Vagina (tissue), 2 donors: ENCODE data around the gene TRMT61A. TPM values are rescaled to one million over a fixed set of nuclear protein-coding genes. Genes with fewer than 3 reads are reported as not detected.

ENCODE experiments used
- DNase-seq, 2 donors: peaks; one replicate each; pipeline ENCODE4 v3.0.0-alpha.2; 2017; ENCODE audit errors: extremely low spot score in 2 of 2
- H3K27ac ChIP-seq: fragments of 200-600 bp; sonication (generic); one replicate; pipeline ENCODE4 v1.5.1; 2019
- H3K27me3 ChIP-seq: fragments of 200-600 bp; sonication (generic); one replicate; pipeline ENCODE4 v1.5.1; 2019
- H3K36me3 ChIP-seq, 2 donors: fragments of 200-600 bp; sonication (generic); one replicate each; pipeline ENCODE4 v1.5.1; 2017 to 2019
- H3K4me1 ChIP-seq: fragments of 200-600 bp; sonication (generic); one replicate; pipeline ENCODE4 v1.5.1; 2019
- H3K4me3 ChIP-seq, 2 donors: fragments of 200-600 bp; sonication (generic); 1 replicate in 1 of 2; 2 replicates in 1 of 2; pipeline ENCODE4 v1.5.1; 2016 to 2019
- H3K9me3 ChIP-seq: fragments of 200-600 bp; sonication (generic); one replicate; pipeline ENCODE4 v1.5.1; 2019
- POLR2A ChIP-seq, 2 donors: fragments of 450-650 bp; IDR thresholded peaks; one replicate each; pipeline ENCODE4 v1.6.1; 2017; ENCODE audit warnings: antibody characterized with exemption in 2 of 2, mild to moderate bottlenecking in 2 of 2, moderate library complexity in 2 of 2
- POLR2AphosphoS5 ChIP-seq, 2 donors: sonication (generic); formaldehyde crosslinking; IDR thresholded peaks; one replicate each; pipeline ENCODE4 v1.9.0; 2017; ENCODE audit warnings: antibody characterized with exemption in 2 of 2, mild to moderate bottlenecking in 2 of 2, low read depth in 1 of 2; ENCODE audit not compliant: insufficient read depth in 1 of 2
- intact Hi-C: fragments of 100-400 bp; cut with DNase I; formaldehyde crosslinking; loops from one replicate; pipeline ENCODE4 v1.15.1; 2023
- total RNA-seq: library from RNA; depleted of rRNA; stranded (reverse); fragments of >200 nt; gene quantifications from one replicate; pipeline ENCODE4 v1.2.3, GENCODE V29; 2016
- TF ChIP-seq, protein P1 (sequence below), 3 experiments: fragments of 450-650 bp in 2 of 3; fragments of 200-600 bp in 1 of 3; sonication (generic) in 1 of 3; IDR thresholded peaks; one replicate each; pipeline ENCODE4 v1.5.1; 2017 to 2019; ENCODE audit warnings: antibody characterized with exemption in 3 of 3, mild to moderate bottlenecking in 2 of 3, moderate library complexity in 2 of 3

Gene TRMT61A
- total RNA-seq, 1 donor from 2014 or later: 17.7 TPM

DNA sequence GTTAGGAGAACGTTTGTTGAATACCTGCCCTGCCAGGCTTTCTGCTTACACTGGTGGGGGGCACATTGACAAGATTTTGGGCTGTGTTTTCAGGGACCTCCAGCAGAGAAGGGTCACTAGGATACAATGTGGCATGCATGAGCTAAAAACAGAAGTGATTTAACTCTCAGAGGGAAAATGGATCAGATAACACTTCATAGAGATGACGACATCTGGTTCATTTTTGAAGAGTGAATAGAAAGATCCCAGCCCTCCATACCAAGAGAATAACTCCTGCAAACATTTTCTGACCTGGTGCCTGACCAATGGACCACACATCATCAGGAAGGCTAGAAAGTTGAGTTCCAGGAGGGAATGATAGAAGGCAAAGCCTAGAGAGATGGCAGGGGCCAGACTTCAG is 40.0 kb upstream of the TRMT61A start:
- no peak for DNase-seq
- TF ChIP-seq POLR2A (IDR thresholded peaks at IDR 0.05) (no peak), POLR2AphosphoS5 (IDR thresholded peaks at IDR 0.05; ENCODE audit: insufficient read depth in 1 of 2, low read depth in 1 of 2) (no peak)
- TF ChIP-seq, protein P1, sequence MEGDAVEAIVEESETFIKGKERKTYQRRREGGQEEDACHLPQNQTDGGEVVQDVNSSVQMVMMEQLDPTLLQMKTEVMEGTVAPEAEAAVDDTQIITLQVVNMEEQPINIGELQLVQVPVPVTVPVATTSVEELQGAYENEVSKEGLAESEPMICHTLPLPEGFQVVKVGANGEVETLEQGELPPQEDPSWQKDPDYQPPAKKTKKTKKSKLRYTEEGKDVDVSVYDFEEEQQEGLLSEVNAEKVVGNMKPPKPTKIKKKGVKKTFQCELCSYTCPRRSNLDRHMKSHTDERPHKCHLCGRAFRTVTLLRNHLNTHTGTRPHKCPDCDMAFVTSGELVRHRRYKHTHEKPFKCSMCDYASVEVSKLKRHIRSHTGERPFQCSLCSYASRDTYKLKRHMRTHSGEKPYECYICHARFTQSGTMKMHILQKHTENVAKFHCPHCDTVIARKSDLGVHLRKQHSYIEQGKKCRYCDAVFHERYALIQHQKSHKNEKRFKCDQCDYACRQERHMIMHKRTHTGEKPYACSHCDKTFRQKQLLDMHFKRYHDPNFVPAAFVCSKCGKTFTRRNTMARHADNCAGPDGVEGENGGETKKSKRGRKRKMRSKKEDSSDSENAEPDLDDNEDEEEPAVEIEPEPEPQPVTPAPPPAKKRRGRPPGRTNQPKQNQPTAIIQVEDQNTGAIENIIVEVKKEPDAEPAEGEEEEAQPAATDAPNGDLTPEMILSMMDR (IDR thresholded peaks at IDR 0.05): no peak
- Histone ChIP-seq H3K36me3 (peaks cover 0 to 39% of the 10 kb centered on the region in 2 donors), H3K4me3 (no peak overlapping the region), H3K27ac (no peak overlapping the region), H3K9me3 (no peaks in the 10 kb centered on the region), H3K27me3 (no peaks in the 10 kb centered on the region), H3K4me1 (no peaks in the 10 kb centered on the region)
- intact Hi-C loops: no loop called here

DNA sequence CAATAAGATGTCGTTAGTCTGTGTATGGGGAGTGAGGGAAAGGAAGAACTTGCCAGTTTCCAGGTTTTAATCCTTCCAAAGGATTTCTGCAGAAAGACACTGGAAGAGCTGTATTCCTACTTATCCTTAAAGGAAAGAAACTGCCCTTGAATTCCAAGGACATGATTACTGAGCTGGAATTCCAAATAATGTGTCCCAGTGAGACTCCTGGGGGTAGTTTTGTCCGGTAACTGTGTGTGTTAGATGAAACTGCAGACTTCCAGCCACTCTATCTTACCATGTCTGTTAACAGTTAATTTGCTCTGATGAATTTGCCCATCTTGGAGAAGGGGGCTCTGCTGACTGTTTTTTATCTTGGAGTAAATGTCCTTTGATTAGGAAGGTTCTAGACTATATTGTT is 39.4 kb upstream of the TRMT61A start:
- intact Hi-C loops: no loop called here
- Histone ChIP-seq H3K27ac (no peak overlapping the region), H3K4me1 (no peaks in the 10 kb centered on the region), H3K36me3 (peaks cover 0 to 41% of the 10 kb centered on the region in 2 donors), H3K9me3 (no peaks in the 10 kb centered on the region), H3K4me3 (no peak overlapping the region), H3K27me3 (no peaks in the 10 kb centered on the region)
- no peak for DNase-seq
- TF ChIP-seq POLR2A (IDR thresholded peaks at IDR 0.05) (no peak), POLR2AphosphoS5 (IDR thresholded peaks at IDR 0.05; ENCODE audit: insufficient read depth in 1 of 2, low read depth in 1 of 2) (no peak)
- TF ChIP-seq, protein P1 (IDR thresholded peaks at IDR 0.05): no peak

DNA sequence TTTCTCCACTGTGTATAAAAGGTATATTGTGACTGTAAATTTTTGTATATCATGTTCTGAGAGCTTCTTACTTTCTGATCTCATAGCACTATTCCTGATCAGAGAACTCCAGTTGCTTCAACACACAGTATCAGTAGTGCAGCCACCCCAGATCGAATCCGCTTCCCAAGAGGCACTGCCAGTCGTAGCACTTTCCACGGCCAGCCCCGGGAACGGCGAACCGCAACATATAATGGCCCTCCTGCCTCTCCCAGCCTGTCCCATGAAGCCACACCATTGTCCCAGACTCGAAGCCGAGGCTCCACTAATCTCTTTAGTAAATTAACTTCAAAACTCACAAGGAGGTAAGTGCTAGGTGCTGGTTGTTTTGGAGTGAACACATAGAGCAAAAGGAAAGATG is 37.3 kb upstream of the TRMT61A start:
- TF ChIP-seq POLR2A (IDR thresholded peaks at IDR 0.05): no peak
- TF ChIP-seq POLR2AphosphoS5 (IDR thresholded peaks at IDR 0.05; ENCODE audit: insufficient read depth in 1 of 2, low read depth in 1 of 2): no peak
- TF ChIP-seq, protein P1 (IDR thresholded peaks at IDR 0.05): no peak
- Histone ChIP-seq H3K36me3 (peaks cover 0 to 43% of the 10 kb centered on the region in 2 donors), H3K27me3 (no peaks in the 10 kb centered on the region), H3K4me1 (no peaks in the 10 kb centered on the region), H3K27ac (no peak overlapping the region), H3K4me3 (no peak overlapping the region), H3K9me3 (no peaks in the 10 kb centered on the region)
- intact Hi-C loops: no loop called here
- no peak for DNase-seq

DNA sequence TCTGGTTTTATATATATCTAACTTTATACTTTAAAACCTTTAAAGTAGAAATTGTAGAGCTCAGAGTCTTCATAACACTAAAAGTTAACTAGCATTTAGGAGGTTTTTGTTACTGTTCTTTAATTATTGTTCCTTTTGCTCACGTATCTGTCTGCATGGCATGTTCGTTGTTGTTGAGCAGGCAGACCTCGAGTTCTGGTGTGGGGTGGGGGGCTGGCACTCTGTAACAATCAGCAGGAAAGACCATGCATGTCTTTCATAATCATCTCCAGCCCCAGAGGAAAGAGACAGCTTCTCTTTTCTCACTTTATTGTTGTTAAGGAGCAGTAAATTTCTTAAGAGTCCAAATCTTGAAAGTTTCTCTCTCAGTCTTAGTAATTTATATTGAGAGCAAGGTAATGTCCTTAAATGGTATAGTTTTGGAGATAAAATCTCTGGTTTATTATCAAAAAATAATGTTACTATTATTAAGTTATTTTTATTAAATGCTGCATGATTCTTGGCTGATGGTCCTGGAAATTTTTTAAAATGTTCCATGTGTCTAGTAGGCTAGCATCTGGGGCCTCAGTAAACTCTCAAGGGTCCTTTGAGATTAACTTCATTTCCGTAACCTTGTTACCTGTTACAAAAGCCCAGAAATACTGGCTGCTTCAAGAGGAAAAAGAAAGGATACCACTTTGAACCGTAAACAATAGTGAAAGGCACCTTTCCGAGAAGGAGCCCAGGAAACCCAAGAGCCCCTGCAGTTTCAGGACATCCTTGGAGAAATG is 36.7 kb upstream of the TRMT61A start:
- Histone ChIP-seq H3K27ac (no peak overlapping the region), H3K27me3 (no peaks in the 10 kb centered on the region), H3K4me3 (no peak overlapping the region), H3K36me3 (peaks cover 0 to 40% of the 10 kb centered on the region in 2 donors), H3K9me3 (no peaks in the 10 kb centered on the region), H3K4me1 (no peaks in the 10 kb centered on the region)
- intact Hi-C loops: no loop called here
- TF ChIP-seq, protein P1 (IDR thresholded peaks at IDR 0.05): no peak
- TF ChIP-seq POLR2A (IDR thresholded peaks at IDR 0.05) (no peak), POLR2AphosphoS5 (IDR thresholded peaks at IDR 0.05; ENCODE audit: insufficient read depth in 1 of 2, low read depth in 1 of 2) (no peak)
- DNase-seq: no peak

DNA sequence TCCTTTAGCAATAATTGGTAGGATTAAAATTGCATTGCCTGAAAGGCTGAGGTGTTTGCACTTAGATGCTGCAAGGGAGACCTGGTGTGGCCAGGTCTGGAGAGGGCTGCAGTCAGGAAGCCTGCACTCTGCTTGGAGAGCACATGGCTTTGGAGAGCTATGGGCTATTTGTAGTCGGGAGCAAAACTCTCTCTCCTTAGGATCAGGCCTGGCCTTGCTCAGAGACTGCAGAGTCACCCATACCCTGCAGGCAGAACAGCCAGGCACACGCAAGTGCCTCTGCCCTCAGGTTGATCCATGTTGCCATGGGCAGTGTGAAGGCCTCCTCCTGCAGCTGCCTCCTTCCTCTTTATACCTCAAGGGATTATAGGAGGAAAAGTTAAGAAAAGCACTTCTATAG is 33.1 kb upstream of the TRMT61A start:
- intact Hi-C loops: no loop called here
- DNase-seq: no peak
- Histone ChIP-seq H3K27me3 (no peaks in the 10 kb centered on the region), H3K9me3 (no peaks in the 10 kb centered on the region), H3K36me3 (peaks cover 0 to 40% of the 10 kb centered on the region in 2 donors), H3K4me1 (peaks cover 11% of the 10 kb centered on the region), H3K27ac (no peak overlapping the region), H3K4me3 (no peak overlapping the region)
- TF ChIP-seq POLR2A (IDR thresholded peaks at IDR 0.05) (no peak), POLR2AphosphoS5 (IDR thresholded peaks at IDR 0.05; ENCODE audit: insufficient read depth in 1 of 2, low read depth in 1 of 2) (no peak)
- TF ChIP-seq, protein P1 (IDR thresholded peaks at IDR 0.05): no peak
